ENCODE results near the gene NAGLU. TPM values are rescaled to one million over a fixed set of nuclear protein-coding genes. Genes with fewer than 3 reads are reported as not detected.
A peak's percentile ranks its signal among the peaks of the same experiment; 100 is the strongest.

Gene NAGLU
- total and polyA plus RNA-seq, 2 of the 13 experiments (the other 11 are each of a cell fraction or from before 2014, with no cell fraction given) = 28.2 to 40.1 TPM

GRCh38 chr17:42543190-42544079, 7.4 kb downstream of the NAGLU start (continued):
- TF ChIP-seq ZNF407 (CRISPR knock-in tag; IDR thresholded peaks at IDR 0.05; ENCODE audit: not compliant biosample characterization) (no peak), SP1 (IDR thresholded peaks at IDR 0.05) (no peak), SP1 (CRISPR knock-in tag; IDR thresholded peaks at IDR 0.05) (no peak), PHF8 (CRISPR knock-in tag; IDR thresholded peaks at IDR 0.05) (no peak), ZSCAN12 (CRISPR knock-in tag; IDR thresholded peaks at IDR 0.05) (no peak), PAF1 (CRISPR knock-in tag; IDR thresholded peaks at IDR 0.05) (no peak), NR0B2 (CRISPR knock-in tag; IDR thresholded peaks at IDR 0.05) (no peak), AGO2 (optimal IDR thresholded peaks at IDR 0.05; ENCODE audit: low read depth, low read length) (peak; percentile 77), UBTF (CRISPR knock-in tag; IDR thresholded peaks at IDR 0.05) (no peak), HIVEP1 (CRISPR knock-in tag; IDR thresholded peaks at IDR 0.05) (no peak), NR2F2 (IDR thresholded peaks at IDR 0.05; ENCODE audit: borderline replicate concordance, low read depth) (no peak), ZNF276 (CRISPR knock-in tag; IDR thresholded peaks at IDR 0.05; ENCODE audit: low read depth) (no peak), ZNF235 (CRISPR knock-in tag; IDR thresholded peaks at IDR 0.05; ENCODE audit: borderline replicate concordance) (no peak)

Data from HepG2 (cell line).